ENCODE results near the gene SDC4. TPM values are rescaled to one million over a fixed set of nuclear protein-coding genes. Genes with fewer than 3 reads are reported as not detected.
A peak's percentile ranks its signal among the peaks of the same experiment; 100 is the strongest.

SDC4 gene
- total and polyA plus RNA-seq, 4 donors = 54.4 to 147 (median 83.6) TPM

GRCh38 chr20:45330476-45330875 is 17.7 kb downstream of the SDC4 start:
- H3K27me3 ChIP-seq (ENCODE audit: control insufficient read depth in 4 of 4, insufficient read depth in 4 of 4, low read length in 3 of 4) = no peaks in the 10 kb centered on the region
- no peak overlapping the region for H3K4me3 ChIP-seq (ENCODE audit: low read depth in 1 of 3, low read length in 3 of 3)
- H3K27ac ChIP-seq (ENCODE audit: low read depth in 1 of 2, low read length in 2 of 2) = peak overlapping the region in 1 of 2 donors; percentile 16
- no peak for TF ChIP-seq YY1 (IDR thresholded peaks at IDR 0.05)
- TF ChIP-seq HNF4A (conservative IDR thresholded peaks at IDR 0.05) = no peak
- no peak for TF ChIP-seq NR2F2 (IDR thresholded peaks at IDR 0.05)
- TF ChIP-seq, protein P1, sequence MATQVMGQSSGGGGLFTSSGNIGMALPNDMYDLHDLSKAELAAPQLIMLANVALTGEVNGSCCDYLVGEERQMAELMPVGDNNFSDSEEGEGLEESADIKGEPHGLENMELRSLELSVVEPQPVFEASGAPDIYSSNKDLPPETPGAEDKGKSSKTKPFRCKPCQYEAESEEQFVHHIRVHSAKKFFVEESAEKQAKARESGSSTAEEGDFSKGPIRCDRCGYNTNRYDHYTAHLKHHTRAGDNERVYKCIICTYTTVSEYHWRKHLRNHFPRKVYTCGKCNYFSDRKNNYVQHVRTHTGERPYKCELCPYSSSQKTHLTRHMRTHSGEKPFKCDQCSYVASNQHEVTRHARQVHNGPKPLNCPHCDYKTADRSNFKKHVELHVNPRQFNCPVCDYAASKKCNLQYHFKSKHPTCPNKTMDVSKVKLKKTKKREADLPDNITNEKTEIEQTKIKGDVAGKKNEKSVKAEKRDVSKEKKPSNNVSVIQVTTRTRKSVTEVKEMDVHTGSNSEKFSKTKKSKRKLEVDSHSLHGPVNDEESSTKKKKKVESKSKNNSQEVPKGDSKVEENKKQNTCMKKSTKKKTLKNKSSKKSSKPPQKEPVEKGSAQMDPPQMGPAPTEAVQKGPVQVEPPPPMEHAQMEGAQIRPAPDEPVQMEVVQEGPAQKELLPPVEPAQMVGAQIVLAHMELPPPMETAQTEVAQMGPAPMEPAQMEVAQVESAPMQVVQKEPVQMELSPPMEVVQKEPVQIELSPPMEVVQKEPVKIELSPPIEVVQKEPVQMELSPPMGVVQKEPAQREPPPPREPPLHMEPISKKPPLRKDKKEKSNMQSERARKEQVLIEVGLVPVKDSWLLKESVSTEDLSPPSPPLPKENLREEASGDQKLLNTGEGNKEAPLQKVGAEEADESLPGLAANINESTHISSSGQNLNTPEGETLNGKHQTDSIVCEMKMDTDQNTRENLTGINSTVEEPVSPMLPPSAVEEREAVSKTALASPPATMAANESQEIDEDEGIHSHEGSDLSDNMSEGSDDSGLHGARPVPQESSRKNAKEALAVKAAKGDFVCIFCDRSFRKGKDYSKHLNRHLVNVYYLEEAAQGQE (IDR thresholded peaks at IDR 0.05) = no peak
- TF ChIP-seq EGR1 (IDR thresholded peaks at IDR 0.05; ENCODE audit: low read depth in 2 of 2) = no peak
- no peak for TF ChIP-seq FOXA2 (IDR thresholded peaks at IDR 0.05)
- TF ChIP-seq FOXA1 (IDR thresholded peaks at IDR 0.05) = no peak
- TF ChIP-seq, protein P2, sequence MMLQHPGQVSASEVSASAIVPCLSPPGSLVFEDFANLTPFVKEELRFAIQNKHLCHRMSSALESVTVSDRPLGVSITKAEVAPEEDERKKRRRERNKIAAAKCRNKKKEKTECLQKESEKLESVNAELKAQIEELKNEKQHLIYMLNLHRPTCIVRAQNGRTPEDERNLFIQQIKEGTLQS (IDR thresholded peaks at IDR 0.05) = no peak
- TF ChIP-seq, protein P3, sequence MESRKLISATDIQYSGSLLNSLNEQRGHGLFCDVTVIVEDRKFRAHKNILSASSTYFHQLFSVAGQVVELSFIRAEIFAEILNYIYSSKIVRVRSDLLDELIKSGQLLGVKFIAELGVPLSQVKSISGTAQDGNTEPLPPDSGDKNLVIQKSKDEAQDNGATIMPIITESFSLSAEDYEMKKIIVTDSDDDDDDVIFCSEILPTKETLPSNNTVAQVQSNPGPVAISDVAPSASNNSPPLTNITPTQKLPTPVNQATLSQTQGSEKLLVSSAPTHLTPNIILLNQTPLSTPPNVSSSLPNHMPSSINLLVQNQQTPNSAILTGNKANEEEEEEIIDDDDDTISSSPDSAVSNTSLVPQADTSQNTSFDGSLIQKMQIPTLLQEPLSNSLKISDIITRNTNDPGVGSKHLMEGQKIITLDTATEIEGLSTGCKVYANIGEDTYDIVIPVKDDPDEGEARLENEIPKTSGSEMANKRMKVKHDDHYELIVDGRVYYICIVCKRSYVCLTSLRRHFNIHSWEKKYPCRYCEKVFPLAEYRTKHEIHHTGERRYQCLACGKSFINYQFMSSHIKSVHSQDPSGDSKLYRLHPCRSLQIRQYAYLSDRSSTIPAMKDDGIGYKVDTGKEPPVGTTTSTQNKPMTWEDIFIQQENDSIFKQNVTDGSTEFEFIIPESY (IDR thresholded peaks at IDR 0.05) = no peak
- no peak for TF ChIP-seq JUND (IDR thresholded peaks at IDR 0.05)
- no peak for TF ChIP-seq GABPA (IDR thresholded peaks at IDR 0.05 in 1 of 2, conservative IDR thresholded peaks at IDR 0.05 in 1 of 2)
- TF ChIP-seq RXRA (IDR thresholded peaks at IDR 0.05) = no peak
- TF ChIP-seq RAD21 (IDR thresholded peaks at IDR 0.05) = no peak
- no peak for TF ChIP-seq CTCF (IDR thresholded peaks at IDR 0.05; ENCODE audit: low read depth, low read length, missing input control)
- TF ChIP-seq SP1 (IDR thresholded peaks at IDR 0.05) = no peak
- DNase-seq (ENCODE audit: low spot score) = no peak
- no peak overlapping the region for H3K9ac ChIP-seq (ENCODE audit: low read depth in 1 of 2, low read length in 2 of 2)
- peaks cover 0 to 7% (median 1%) of the 10 kb centered on the region in 4 donors for H3K4me1 ChIP-seq (ENCODE audit: control insufficient read depth in 4 of 4, insufficient read depth in 4 of 4, low read length in 3 of 4)
- WGBS = 93% methylated on average over 3 of the region's 3 CpGs
- peaks cover 21 to 82% (median 67%) of the 10 kb centered on the region in 4 donors for H3K36me3 ChIP-seq (ENCODE audit: control insufficient read depth in 4 of 4, insufficient read depth in 3 of 4, low read depth in 1 of 4, low read length in 3 of 4)
- no peaks in the 10 kb centered on the region for H3K9me3 ChIP-seq (ENCODE audit: control insufficient read depth in 4 of 4, low read length in 3 of 4)
